Activated naive CD4-positive, alpha-beta T cell treated with anti-CD3 and anti-CD28 coated beads for 36 hours (primary cell): ENCODE measurements around the gene MGST2. TPM values are rescaled to one million over a fixed set of nuclear protein-coding genes. Genes with fewer than 3 reads are reported as not detected.

Source experiments
- CTCF ChIA-PET: fragments of 350-600 bp; sonication (Branson Sonifier 250); formaldehyde crosslinking; loops from one replicate; lab custom pipeline; 2021; ENCODE audit warnings: antibody characterized with exemption; lab: Charles Lee
- DNase-seq: peaks from one replicate; pipeline ENCODE4 v3.0.0-alpha.2; 2020
- H3K27ac Mint-ChIP-seq: one replicate; pipeline ENCODE4 v1.8.0; 2021; ENCODE audit warnings: mild to moderate bottlenecking, mixed read lengths
- H3K27me3 Mint-ChIP-seq: one replicate; pipeline ENCODE4 v1.8.0; 2021; ENCODE audit warnings: low read depth, mixed read lengths
- H3K36me3 Mint-ChIP-seq: one replicate; pipeline ENCODE4 v1.8.0; 2021; ENCODE audit warnings: low read depth, mixed read lengths
- H3K4me1 Mint-ChIP-seq: one replicate; pipeline ENCODE4 v1.8.0; 2021; ENCODE audit warnings: low read depth, mixed read lengths
- H3K4me3 Mint-ChIP-seq: one replicate; pipeline ENCODE4 v1.8.0; 2021; ENCODE audit warnings: mild to moderate bottlenecking, moderate library complexity, mixed read lengths
- H3K9me3 Mint-ChIP-seq: one replicate; pipeline ENCODE4 v1.8.0; 2021; ENCODE audit warnings: mixed read lengths
- intact Hi-C: fragments of 100-400 bp; cut with micrococcal nuclease; formaldehyde crosslinking; loops from one replicate; pipeline ENCODE4 v1.15.1; 2023
- total RNA-seq, 2 experiments: library from RNA; stranded (reverse); gene quantifications; one replicate each; pipeline ENCODE4 v1.2.3, GENCODE V29; 2021

MGST2 gene
- total RNA-seq, 2 experiments from 2014 or later: 5.4 to 6.2 TPM

DNA sequence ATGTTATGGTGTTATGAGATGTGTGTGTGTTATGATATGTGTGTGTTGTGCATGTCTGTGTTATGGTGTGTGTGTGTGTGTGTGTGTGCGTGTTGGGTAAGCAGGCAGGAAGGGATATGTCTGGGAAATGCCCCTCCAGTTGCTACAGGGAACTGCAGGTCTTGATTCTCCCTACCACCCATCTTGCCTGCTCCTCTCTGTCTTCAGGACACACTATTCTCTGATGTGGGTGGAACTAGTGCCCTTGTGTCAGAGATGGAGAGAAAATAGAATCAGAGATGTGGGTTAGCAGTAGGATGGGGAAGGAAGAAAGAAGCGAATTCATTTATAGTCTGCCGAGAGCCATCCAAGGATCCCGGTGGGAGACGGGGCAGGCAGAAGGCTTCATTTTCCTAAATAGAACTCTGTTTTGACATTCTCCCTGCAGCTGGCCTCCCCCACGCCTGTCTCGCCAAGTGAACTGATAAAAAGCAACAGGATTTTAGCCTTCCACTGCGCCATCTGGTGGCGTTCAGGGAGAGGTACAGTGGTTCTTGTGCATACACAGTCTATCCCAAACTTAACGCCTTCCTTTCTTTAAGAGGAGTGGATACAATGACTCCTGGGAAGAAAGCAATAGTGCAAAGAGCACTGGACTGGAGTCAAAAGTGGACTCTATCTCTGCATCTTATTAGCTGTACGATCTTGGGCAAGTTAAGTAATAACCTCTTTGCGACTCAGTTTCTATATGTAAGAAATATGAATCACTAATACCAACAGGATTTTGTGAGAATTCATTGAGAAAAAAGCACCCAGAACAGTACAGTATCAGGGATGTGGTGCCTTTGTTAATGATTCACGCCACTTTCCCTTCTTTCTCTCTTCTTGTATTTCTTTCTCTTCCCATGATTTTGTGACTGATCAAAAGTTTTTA lies 14.1 kb upstream of the MGST2 start:
- H3K27me3 Mint-ChIP-seq: peaks cover 2% of the 10 kb centered on the region
- H3K4me3 Mint-ChIP-seq: no peak overlapping the region
- H3K36me3 Mint-ChIP-seq: no peaks in the 10 kb centered on the region
- DNase-seq: peak; percentile 81
- CTCF ChIA-PET: interaction anchor here (0.6 to 10.0 kb wide), 19 partner anchors 9 to 722 kb away, joined by 3 to 123 read pairs (median 4); partner anchors contain the start of genes MGST2 and SCOC
- H3K9me3 Mint-ChIP-seq: no peaks in the 10 kb centered on the region
- intact Hi-C loops: loop anchor here (1.0 to 10.0 kb wide), 10 partner anchors 32 to 637 kb away; partner anchors contain the start of gene NOCT
- H3K27ac Mint-ChIP-seq: no peak overlapping the region
- H3K4me1 Mint-ChIP-seq: peaks cover 3% of the 10 kb centered on the region

DNA sequence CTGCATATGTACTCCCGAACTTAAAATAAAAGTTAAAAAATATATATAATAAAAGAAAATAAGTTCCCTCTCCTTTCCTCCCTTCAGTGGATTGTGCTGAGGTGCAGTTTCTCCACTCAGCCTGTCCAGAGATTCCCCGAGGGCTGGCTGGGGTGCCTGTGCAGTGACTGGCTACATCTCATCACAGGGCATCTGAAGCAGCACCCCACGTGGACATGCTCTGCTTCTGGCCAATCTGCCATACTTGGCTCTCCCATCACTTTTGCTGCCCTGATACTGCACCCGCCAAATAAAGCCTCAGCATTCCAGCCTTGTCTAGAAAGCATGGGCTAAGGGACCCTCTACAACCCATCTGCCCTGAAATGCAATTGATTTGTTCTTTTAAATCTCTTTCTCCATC lies 11.1 kb upstream of the MGST2 start:
- DNase-seq: no peak
- no peak overlapping the region for H3K27ac Mint-ChIP-seq
- peaks cover 27% of the 10 kb centered on the region for H3K4me1 Mint-ChIP-seq
- CTCF ChIA-PET: interaction anchor here (0.8 to 10.0 kb wide), 5 partner anchors 9 to 50 kb away, joined by 3 to 123 read pairs (median 3); no protein-coding TSS in a partner anchor
- no peaks in the 10 kb centered on the region for H3K36me3 Mint-ChIP-seq
- H3K27me3 Mint-ChIP-seq: peaks cover 2% of the 10 kb centered on the region
- H3K4me3 Mint-ChIP-seq: no peak overlapping the region
- intact Hi-C loops: loop anchor here (10.0 kb wide), 1 partner anchor 640 kb away; the partner anchor contains the start of gene NOCT
- H3K9me3 Mint-ChIP-seq: no peaks in the 10 kb centered on the region

DNA sequence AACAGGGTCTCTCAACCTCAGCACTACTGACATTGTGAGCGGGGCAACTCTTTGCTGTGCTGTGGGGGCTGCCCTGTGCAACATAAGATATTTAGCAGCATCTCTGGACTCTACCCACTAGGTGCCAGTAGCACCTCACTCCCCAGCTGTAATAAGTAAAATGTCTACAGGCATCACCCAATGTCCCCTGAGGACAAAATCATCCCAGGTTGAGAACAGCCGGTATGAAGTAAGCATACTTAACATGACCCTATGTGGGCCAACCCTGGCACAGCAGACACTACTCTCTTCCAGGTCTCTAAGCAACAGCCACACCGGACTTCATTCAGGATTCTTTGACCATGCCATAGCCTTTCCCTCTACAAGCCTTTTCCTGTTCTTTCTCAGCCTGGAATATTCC lies 10.5 kb upstream of the MGST2 start:
- Mint-ChIP-seq H3K4me3 (no peak overlapping the region), H3K27me3 (peaks cover 2% of the 10 kb centered on the region), H3K9me3 (no peaks in the 10 kb centered on the region), H3K4me1 (peaks cover 27% of the 10 kb centered on the region), H3K36me3 (no peaks in the 10 kb centered on the region), H3K27ac (no peak overlapping the region)
- intact Hi-C loops: loop anchor here (1.0 to 10.0 kb wide), 8 partner anchors 79 to 640 kb away; partner anchors contain the start of gene NOCT
- peak; percentile 44 for DNase-seq
- CTCF ChIA-PET: interaction anchor here (0.7 to 10.0 kb wide), 7 partner anchors 9 to 1558 kb away, joined by 3 to 123 read pairs (median 6); partner anchors contain the start of gene MGST2

DNA sequence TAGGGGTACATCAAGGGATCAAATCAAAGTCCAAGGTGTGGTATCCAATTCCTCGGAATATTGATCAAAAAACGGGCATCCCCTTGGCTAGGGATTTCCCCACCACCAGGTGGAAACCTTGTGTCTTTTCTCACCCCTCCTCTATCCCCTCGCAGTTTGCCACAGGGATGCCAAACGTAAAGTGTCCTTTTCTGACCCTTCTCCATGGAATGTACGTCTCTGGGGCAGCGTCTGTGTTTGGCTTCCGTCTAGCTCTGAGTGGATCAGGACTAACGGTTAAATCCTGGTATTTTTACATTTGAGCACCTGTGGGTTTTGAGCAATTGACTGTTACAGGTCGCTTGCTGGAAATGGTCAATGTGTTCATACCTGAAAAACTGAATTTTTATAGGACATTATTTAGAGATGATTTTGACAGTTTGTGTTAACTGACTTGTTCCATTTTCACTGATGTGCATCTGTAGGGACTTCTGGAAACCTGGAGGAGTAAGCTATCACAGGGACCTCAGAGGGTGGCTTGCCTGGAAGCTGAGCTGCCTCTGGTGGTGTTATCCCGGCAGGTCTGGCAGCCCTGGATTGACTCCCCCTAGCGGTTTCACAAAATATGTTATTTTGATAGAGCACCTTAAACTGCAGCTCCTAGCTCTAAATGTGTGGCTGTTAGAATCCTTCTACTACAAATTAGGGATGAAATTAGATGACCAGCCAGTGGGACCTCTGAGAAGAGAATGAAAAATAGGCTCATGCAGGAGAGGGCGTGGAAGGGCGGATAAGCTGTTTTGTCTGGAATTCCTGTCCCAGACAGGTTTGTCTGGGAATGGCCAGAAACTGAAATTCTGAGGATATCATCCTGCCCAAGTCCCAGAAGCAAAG lies 8.8 kb upstream of the MGST2 start:
- no peaks in the 10 kb centered on the region for H3K36me3 Mint-ChIP-seq

DNA sequence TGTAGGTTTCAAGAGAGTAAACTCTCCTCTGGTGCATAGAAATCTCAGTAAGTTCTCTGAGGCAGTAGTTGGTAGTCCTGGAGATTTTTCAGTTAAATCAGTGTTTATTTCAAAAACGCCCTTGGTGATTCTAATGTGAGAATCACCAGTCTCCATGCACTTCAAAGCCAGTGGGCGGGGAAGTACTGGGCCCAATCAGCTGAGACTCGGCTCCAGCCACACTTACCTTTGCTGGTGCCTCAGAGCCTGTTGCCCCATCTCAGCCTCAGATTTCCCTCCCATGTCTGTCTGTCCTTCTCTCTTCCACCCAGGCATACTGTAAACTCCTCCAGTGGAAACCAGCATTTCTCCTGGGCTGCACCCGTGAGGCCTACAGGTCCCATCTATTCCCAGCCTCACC lies 7.4 kb upstream of the MGST2 start:
- no peaks in the 10 kb centered on the region for H3K27me3 Mint-ChIP-seq
- H3K4me3 Mint-ChIP-seq: peak overlapping the region; percentile 1
- CTCF ChIA-PET: interaction anchor here (0.8 to 10.0 kb wide), 8 partner anchors 8 to 951 kb away, joined by 3 to 123 read pairs (median 8); partner anchors contain the start of gene MGST2
- peak overlapping the region; percentile 83 for H3K27ac Mint-ChIP-seq
- intact Hi-C loops: loop anchor here (2.0 to 10.0 kb wide), 6 partner anchors 243 to 643 kb away; partner anchors contain the start of gene NOCT
- no peaks in the 10 kb centered on the region for H3K36me3 Mint-ChIP-seq
- no peaks in the 10 kb centered on the region for H3K9me3 Mint-ChIP-seq
- H3K4me1 Mint-ChIP-seq: peaks cover 24% of the 10 kb centered on the region
- peak; percentile 44 for DNase-seq

More for the DNA sequence above, 8.8 kb upstream of the MGST2 start:
- CTCF ChIA-PET: interaction anchor here (0.6 to 10.0 kb wide), 34 partner anchors 9 to 1041 kb away, joined by 3 to 123 read pairs (median 4); partner anchors contain the start of gene MGST2
- H3K27me3 Mint-ChIP-seq: peaks cover 2% of the 10 kb centered on the region
- intact Hi-C loops: loop anchor here (1.0 to 10.0 kb wide), 17 partner anchors 8 to 867 kb away; partner anchors contain the start of genes ELMOD2, MGST2, NOCT and RAB33B
- DNase-seq: peak; percentile 67
- H3K9me3 Mint-ChIP-seq: no peaks in the 10 kb centered on the region
- peak overlapping the region; percentile 83 for H3K27ac Mint-ChIP-seq
- H3K4me3 Mint-ChIP-seq: peak overlapping the region; percentile 57
- H3K4me1 Mint-ChIP-seq: peaks cover 24% of the 10 kb centered on the region

DNA sequence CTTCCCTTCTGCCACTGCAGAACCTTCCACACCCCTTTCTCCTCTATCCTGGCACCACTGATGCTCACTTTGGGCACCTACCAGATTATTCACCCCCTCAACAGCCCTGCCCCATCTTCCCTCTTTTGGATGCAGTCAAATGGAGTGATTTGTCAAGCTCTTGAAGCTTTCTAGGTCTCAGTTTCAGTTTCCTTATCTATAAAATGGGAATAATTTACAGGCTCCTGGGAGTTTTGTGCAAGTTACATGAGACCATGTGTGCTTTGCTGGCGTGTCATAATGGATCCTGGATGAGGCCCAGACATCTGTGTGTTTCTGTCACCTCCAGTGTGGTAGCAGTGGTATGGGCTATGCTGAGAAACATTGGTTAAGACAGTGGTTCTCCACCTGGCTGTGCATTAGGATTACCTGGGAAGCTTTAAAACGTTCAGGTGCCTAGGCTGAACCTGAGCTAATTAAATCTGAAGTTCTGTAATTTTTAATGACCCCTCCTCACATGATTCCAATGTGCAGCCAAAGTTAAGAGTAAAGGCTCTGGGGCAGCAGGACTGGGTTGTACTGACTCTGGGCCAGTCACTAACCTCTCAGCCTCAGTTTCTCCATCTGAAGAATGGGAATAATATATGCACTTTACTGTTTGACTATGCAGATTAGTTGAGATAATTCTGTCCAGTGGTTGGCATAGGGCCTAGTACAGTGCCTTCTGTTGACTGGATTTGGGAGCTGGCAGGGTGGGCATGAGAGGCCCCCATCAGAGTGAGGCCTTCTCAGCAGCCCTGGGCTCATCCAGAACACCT lies 6.8 kb upstream of the MGST2 start:
- Mint-ChIP-seq H3K9me3 (no peaks in the 10 kb centered on the region), H3K4me1 (peaks cover 24% of the 10 kb centered on the region), H3K27me3 (no peaks in the 10 kb centered on the region), H3K36me3 (no peaks in the 10 kb centered on the region), H3K4me3 (peak overlapping the region; percentile 1), H3K27ac (peak overlapping the region; percentile 83)
- peak; percentile 23 for DNase-seq
- CTCF ChIA-PET: interaction anchor here (1.3 to 10.0 kb wide), 3 partner anchors 7 to 54 kb away, joined by 4 to 123 read pairs (median 30); partner anchors contain the start of gene MGST2
- intact Hi-C loops: loop anchor here (2.0 to 10.0 kb wide), 6 partner anchors 242 to 644 kb away; partner anchors contain the start of gene NOCT

DNA sequence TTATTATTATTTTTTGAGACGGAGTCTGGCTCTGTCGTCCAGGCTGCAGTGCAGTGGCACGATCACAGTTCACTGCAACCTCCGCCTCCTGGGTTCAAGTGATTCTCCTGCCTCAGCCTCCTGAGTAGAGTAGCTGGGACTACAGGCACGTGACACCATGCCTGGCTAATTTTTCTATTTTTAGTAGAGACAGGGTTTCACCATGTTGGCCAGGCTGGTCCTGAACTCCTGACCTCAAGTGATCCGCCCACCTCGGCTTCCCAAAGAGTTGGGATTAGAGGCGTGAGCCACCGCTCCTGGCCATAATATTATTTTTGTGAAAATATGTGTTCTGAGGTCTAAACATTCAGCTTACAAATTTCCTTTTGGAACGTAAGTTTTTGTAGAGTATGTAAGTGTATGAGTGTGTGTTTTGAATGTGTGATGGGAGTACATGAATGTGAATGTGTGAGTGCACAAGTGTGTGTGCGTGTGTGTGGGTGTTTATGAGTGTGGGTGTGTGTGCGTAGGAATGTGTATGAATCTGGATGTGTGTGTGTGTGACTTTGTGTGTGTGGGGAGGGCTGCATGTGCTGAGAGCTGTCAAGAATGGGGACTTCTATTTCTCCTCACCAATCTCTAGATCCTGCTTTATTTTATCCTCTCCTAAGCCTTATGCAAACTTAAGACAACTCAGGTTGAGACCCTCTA lies 5.7 kb upstream of the MGST2 start:
- Mint-ChIP-seq H3K36me3 (no peaks in the 10 kb centered on the region), H3K9me3 (no peaks in the 10 kb centered on the region), H3K27ac (no peak overlapping the region), H3K4me3 (no peak overlapping the region), H3K27me3 (no peaks in the 10 kb centered on the region), H3K4me1 (peaks cover 24% of the 10 kb centered on the region)
- intact Hi-C loops: loop anchor here (2.0 to 10.0 kb wide), 6 partner anchors 241 to 645 kb away; partner anchors contain the start of gene NOCT
- DNase-seq: no peak
- CTCF ChIA-PET: interaction anchor here (1.2 kb wide), 1 partner anchor 8 kb away, joined by 3 read pairs; no protein-coding TSS in a partner anchor

DNA sequence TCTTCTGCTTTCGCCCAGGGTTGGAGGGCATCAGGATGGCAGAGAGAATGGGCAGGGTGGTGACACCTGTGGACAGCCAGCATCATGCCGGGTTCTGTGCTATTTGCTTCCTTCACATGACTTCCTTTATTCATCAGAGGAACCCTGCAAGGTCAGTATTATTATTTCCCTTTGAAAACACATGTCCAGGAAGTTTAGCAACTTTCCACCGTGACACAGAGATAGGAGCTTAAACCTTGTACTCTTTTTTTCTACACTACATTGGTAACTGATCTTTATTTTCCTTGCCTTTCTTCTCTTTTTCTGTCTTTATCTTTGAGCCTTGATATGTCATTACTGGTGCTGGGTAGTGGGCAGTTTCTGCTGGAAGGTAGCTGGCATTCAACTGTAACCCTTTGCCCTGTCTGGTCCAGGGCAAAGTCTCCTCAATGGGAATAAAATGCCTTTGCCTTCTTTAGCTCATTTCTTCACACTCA lies 5.0 kb upstream of the MGST2 start:
- H3K9me3 Mint-ChIP-seq: no peaks in the 10 kb centered on the region
- H3K36me3 Mint-ChIP-seq: no peaks in the 10 kb centered on the region
- H3K27ac Mint-ChIP-seq: no peak overlapping the region
- no peaks in the 10 kb centered on the region for H3K27me3 Mint-ChIP-seq
- H3K4me3 Mint-ChIP-seq: no peak overlapping the region
- intact Hi-C loops: no loop called here
- CTCF ChIA-PET: interaction anchor here (1.2 kb wide), 1 partner anchor 9 kb away, joined by 3 read pairs; no protein-coding TSS in a partner anchor
- peaks cover 29% of the 10 kb centered on the region for H3K4me1 Mint-ChIP-seq
- DNase-seq: no peak

DNA sequence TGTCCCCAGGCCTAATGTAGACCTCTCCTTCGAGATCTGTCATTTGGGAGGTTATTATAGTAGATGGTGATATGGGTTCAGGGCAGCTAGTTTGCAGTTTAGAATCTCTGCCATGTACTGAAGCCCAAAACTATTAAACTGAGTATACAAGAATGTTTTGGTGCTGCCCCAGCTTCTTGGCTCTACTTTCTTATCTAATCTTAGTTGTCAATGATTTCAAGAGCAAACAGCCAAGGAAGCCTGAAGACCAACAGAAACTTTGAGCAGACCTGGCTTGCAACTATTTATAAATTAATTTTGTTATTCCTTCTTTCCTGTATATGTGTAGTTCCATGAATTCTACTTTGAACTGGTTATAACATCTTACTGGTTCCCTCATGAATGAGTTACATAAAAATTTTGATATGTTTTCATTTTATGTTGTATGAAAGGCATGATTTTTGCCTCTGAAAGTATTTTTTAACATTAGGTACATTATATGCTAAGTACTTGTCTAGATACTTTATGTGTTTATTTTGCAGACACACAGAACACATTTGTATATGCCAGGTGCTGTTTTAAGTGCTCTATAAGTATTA lies 2.0 kb upstream of the MGST2 start:
- intact Hi-C loops: no loop called here
- Mint-ChIP-seq H3K4me3 (no peak overlapping the region), H3K9me3 (no peaks in the 10 kb centered on the region), H3K27ac (no peak overlapping the region), H3K4me1 (peaks cover 17% of the 10 kb centered on the region), H3K27me3 (no peaks in the 10 kb centered on the region), H3K36me3 (no peaks in the 10 kb centered on the region)
- DNase-seq: no peak
- CTCF ChIA-PET: interaction anchor here (1.3 to 1.4 kb wide), 3 partner anchors 10 to 60 kb away, joined by 3 to 4 read pairs (median 3); no protein-coding TSS in a partner anchor

DNA sequence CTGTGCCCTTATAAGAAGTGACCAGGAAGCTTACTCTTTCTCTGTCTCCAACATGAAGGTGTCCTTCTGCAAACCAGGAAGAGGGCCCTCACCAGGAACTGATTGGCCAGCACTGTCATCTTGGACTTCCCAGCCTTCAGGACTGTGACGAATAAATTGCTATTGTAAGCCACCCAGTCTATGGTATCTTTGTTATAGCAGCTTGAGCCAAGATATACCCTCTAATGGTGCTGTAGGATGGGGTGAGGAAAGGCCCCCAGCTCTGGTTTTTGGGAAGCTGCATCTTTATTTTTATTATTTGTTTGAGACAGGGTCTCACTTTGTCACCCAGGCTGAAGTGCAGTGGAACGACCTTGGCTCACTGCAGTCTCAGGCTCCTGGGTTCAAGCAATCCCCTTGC lies 1.2 kb upstream of the MGST2 start:
- no peak for DNase-seq
- Mint-ChIP-seq H3K36me3 (no peaks in the 10 kb centered on the region), H3K27ac (no peak overlapping the region), H3K9me3 (no peaks in the 10 kb centered on the region), H3K27me3 (no peaks in the 10 kb centered on the region), H3K4me3 (no peak overlapping the region), H3K4me1 (peaks cover 15% of the 10 kb centered on the region)
- CTCF ChIA-PET: interaction anchor here (0.6 to 3.2 kb wide), 8 partner anchors 8 to 278 kb away, joined by 3 to 30 read pairs (median 4); no protein-coding TSS in a partner anchor
- intact Hi-C loops: no loop called here
